ENCODE measurements around the gene RCVRN. TPM values are rescaled to one million over a fixed set of nuclear protein-coding genes. Genes with fewer than 3 reads are reported as not detected.

The RCVRN gene
- total and polyA plus RNA-seq, 12 donors = 0.11 to 0.66 (median 0.29) TPM; not detected in 3

GRCh38 chr17:9940841-9941240, 35.8 kb upstream of the RCVRN start:
- Histone ChIP-seq H3K4me3 (no peak overlapping the region), H3K27ac (no peak overlapping the region), H3K4me1 (peaks cover 0 to 14% (median 10%) of the 10 kb centered on the region in 9 donors), H3K36me3 (peaks cover 0 to 100% (median 21%) of the 10 kb centered on the region in 9 donors), H3K9me3 (peaks cover 0 to 17% (median 0%) of the 10 kb centered on the region in 11 donors), H3K27me3 (no peaks in the 10 kb centered on the region)
- intact Hi-C loops (cut with DNase I) = no loop called here
- DNase-seq (no peak), ATAC-seq (no peak)
- WGBS, 2 donors = 78 to 80% methylated on average over 9 of the region's 9 CpGs
- no peak for TF ChIP-seq CTCF (IDR thresholded peaks at IDR 0.05)

DNA sequence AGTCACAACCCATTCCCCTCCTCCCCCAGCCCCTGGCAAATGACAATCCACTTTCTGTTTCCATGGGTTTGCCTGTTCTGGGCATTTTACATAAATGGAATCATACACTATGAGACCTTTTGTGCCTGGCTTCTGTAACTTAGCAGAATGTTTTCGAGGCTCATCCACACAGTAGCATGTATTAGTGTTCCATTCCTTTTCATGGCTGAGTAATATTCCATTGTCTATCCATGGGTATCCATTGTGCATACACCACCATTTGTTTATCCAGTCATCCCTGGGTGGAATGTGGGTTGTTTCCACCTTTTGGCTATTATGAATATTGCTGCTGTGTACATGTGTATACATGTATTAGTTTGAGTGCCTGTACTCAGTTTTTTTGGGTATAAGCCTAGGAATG, 33.7 kb upstream of the RCVRN start:
- H3K4me3 ChIP-seq = no peak overlapping the region
- intact Hi-C loops (cut with DNase I) = no loop called here
- WGBS, 2 donors = 85 to 92% methylated on average over 1 of the region's 1 CpG
- peaks cover 0 to 17% (median 0%) of the 10 kb centered on the region in 11 donors for H3K9me3 ChIP-seq
- no peak for DNase-seq
- TF ChIP-seq CTCF (IDR thresholded peaks at IDR 0.05) = no peak
- H3K27ac ChIP-seq = no peak overlapping the region
- peaks cover 0 to 99% (median 21%) of the 10 kb centered on the region in 9 donors for H3K36me3 ChIP-seq
- H3K4me1 ChIP-seq = peaks cover 0 to 14% (median 10%) of the 10 kb centered on the region in 9 donors
- no peak for ATAC-seq
- H3K27me3 ChIP-seq = no peaks in the 10 kb centered on the region

GRCh38 chr17:9937901-9938300, 32.8 kb upstream of the RCVRN start:
- WGBS, 2 donors = 92% methylated on average over 9 of the region's 9 CpGs
- H3K4me3 ChIP-seq = no peak overlapping the region
- ATAC-seq (no peak), DNase-seq (no peak)
- no peak for TF ChIP-seq CTCF (IDR thresholded peaks at IDR 0.05)
- H3K27ac ChIP-seq = peak overlapping the region in 2 of 10 donors; percentile 22 to 25
- peaks cover 0 to 17% (median 0%) of the 10 kb centered on the region in 11 donors for H3K9me3 ChIP-seq
- peaks cover 0 to 99% (median 21%) of the 10 kb centered on the region in 9 donors for H3K36me3 ChIP-seq
- peaks cover 0 to 14% (median 10%) of the 10 kb centered on the region in 9 donors for H3K4me1 ChIP-seq
- no peaks in the 10 kb centered on the region for H3K27me3 ChIP-seq
- intact Hi-C loops (cut with DNase I) = no loop called here

DNA sequence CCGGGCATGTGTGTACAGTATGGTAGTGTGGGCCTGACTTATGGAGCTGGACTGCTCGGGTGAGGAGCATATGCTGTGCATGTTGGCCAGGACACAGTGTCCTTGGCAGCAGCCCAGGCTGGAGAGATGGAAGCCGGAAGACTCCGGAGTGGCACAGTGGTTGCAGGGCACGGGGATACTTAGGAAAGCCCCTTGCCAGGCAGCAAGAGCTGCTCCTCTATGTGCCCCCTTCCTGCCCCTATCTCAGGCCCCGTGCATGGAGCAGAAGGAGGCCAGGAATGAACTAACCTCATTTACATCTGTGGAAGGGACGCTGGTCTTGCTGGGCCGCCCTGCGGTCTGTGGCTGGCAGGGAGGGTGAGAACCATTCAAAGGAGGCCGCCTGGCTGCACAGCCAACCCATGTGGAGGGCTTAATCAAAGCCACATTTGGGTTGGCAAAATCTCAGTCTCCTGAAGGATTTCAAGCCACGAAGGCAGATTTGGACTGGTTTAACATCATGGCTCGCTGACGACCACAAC, 32.2 kb upstream of the RCVRN start:
- no peak overlapping the region for H3K4me3 ChIP-seq
- H3K36me3 ChIP-seq = peaks cover 0 to 99% (median 23%) of the 10 kb centered on the region in 9 donors
- peak overlapping the region in 3 of 10 donors; percentile 22 to 28 (median 25) for H3K27ac ChIP-seq
- ATAC-seq (peak; percentile 46 to 96 (median 80)), DNase-seq (peak; percentile 51 to 75)
- WGBS, 2 donors = 51 to 63% methylated on average over 13 of the region's 13 CpGs
- H3K27me3 ChIP-seq = no peaks in the 10 kb centered on the region
- H3K9me3 ChIP-seq = peaks cover 0 to 17% (median 0%) of the 10 kb centered on the region in 11 donors
- TF ChIP-seq CTCF (IDR thresholded peaks at IDR 0.05) = no peak
- intact Hi-C loops (cut with DNase I) = no loop called here
- H3K4me1 ChIP-seq = peaks cover 0 to 14% (median 10%) of the 10 kb centered on the region in 9 donors

Measured in heart right ventricle (tissue), 16 donors.